Hepatocyte (in vitro differentiated cells): ENCODE results near the gene PCYT1B.

ENCODE experiments used
- CTCF ChIP-seq: fragments of 200-600 bp; sonication (generic); IDR thresholded peaks from 2 replicates; pipeline ENCODE4 v1.5.1; 2016; ENCODE audit warnings: antibody characterized with exemption, mild to moderate bottlenecking; ENCODE audit not compliant: poor library complexity
- EZH2 ChIP-seq: fragments of 200-600 bp; sonication (generic); IDR thresholded peaks from 2 replicates; pipeline ENCODE4 v1.6.1; 2016; ENCODE audit warnings: antibody characterized with exemption, mild to moderate bottlenecking, borderline replicate concordance

GRCh38 chrX:24668111-24668510 lies 21.0 kb upstream of the PCYT1B start:
- TF ChIP-seq CTCF (no peak), EZH2 (no peak)
